Neural progenitor cell (in vitro differentiated cells): ENCODE measurements around the gene FMNL2. TPM values are rescaled to one million over a fixed set of nuclear protein-coding genes. Genes with fewer than 3 reads are reported as not detected.

ENCODE experiments used
- DNase-seq: peaks from one replicate; pipeline ENCODE4 v3.0.0-alpha.2; 2016; ENCODE audit warnings: low spot score
- H2AFZ ChIP-seq: fragments of 200-600 bp; sonication (generic); replicated peaks from 2 replicates; pipeline ENCODE4 v1.6.1; 2016; ENCODE audit warnings: antibody characterized with exemption
- H3F3A ChIP-seq: fragments of 200-600 bp; sonication (generic); 2 replicates; pipeline ENCODE4 v1.6.1; 2016; ENCODE audit warnings: antibody characterized with exemption, low read depth
- H3K27ac ChIP-seq: fragments of 200-600 bp; sonication (generic); 2 replicates; pipeline ENCODE4 v1.5.1; 2016; ENCODE audit warnings: mild to moderate bottlenecking
- H3K27me3 ChIP-seq: fragments of 200-600 bp; sonication (generic); 2 replicates; pipeline ENCODE4 v1.6.1; 2016; ENCODE audit warnings: mild to moderate bottlenecking, moderate library complexity
- H3K36me3 ChIP-seq: fragments of 200-600 bp; sonication (generic); 2 replicates; pipeline ENCODE4 v1.5.1; 2016
- H3K4me1 ChIP-seq: fragments of 200-600 bp; sonication (generic); 2 replicates; pipeline ENCODE4 v1.6.1; 2016; ENCODE audit warnings: mixed run types
- H3K4me2 ChIP-seq: fragments of 200-600 bp; sonication (generic); 2 replicates; pipeline ENCODE4 v1.6.1; 2016
- H3K4me3 ChIP-seq: fragments of 200-600 bp; sonication (generic); 2 replicates; pipeline ENCODE4 v1.5.1; 2016
- H3K79me2 ChIP-seq: fragments of 200-600 bp; sonication (generic); 2 replicates; pipeline ENCODE4 v1.6.1; 2016; ENCODE audit warnings: low read depth
- H3K9ac ChIP-seq: fragments of 200-600 bp; sonication (generic); 2 replicates; pipeline ENCODE4 v1.6.1; 2016
- H3K9me3 ChIP-seq: fragments of 200-600 bp; sonication (generic); 2 replicates; pipeline ENCODE4 v1.5.1; 2016; ENCODE audit warnings: low read depth
- H4K20me1 ChIP-seq: fragments of 200-600 bp; sonication (generic); 2 replicates; pipeline ENCODE4 v1.6.1; 2016; ENCODE audit warnings: low read depth
- H3K27ac Mint-ChIP-seq: 3 replicates; pipeline ENCODE4 v1.8.0; 2021; ENCODE audit warnings: mixed read lengths
- H3K27me3 Mint-ChIP-seq: 2 replicates; pipeline ENCODE4 v1.8.0; 2022; ENCODE audit warnings: low read depth, mild to moderate bottlenecking, inconsistent platforms, moderate library complexity, mixed read lengths; ENCODE audit not compliant: insufficient read depth
- H3K36me3 Mint-ChIP-seq: 3 replicates; pipeline ENCODE4 v1.8.0; 2021; ENCODE audit warnings: mixed read lengths
- H3K4me1 Mint-ChIP-seq: 3 replicates; pipeline ENCODE4 v1.8.0; 2021; ENCODE audit warnings: mixed read lengths
- H3K4me3 Mint-ChIP-seq: 3 replicates; pipeline ENCODE4 v1.8.0; 2021; ENCODE audit warnings: mild to moderate bottlenecking, moderate library complexity, mixed read lengths
- H3K9me3 Mint-ChIP-seq: 3 replicates; pipeline ENCODE4 v1.8.0; 2020; ENCODE audit warnings: mixed read lengths
- EZH2 ChIP-seq: fragments of 200-600 bp; sonication (generic); IDR thresholded peaks from 2 replicates; pipeline ENCODE4 v1.6.1; 2017; ENCODE audit warnings: antibody characterized with exemption, mild to moderate bottlenecking, moderate library complexity
- EZH2phosphoT487 ChIP-seq: fragments of 200-600 bp; sonication (generic); IDR thresholded peaks from 2 replicates; pipeline ENCODE4 v1.6.1; 2017; ENCODE audit warnings: antibody characterized with exemption
- total RNA-seq: library from RNA; depleted of rRNA; stranded (reverse); fragments of >200 nt; gene quantifications from 2 replicates; pipeline ENCODE4 v1.2.3, GENCODE V29; 2015; ENCODE audit warnings: low replicate concordance
- TF ChIP-seq, protein P1 (sequence below): fragments of 200-600 bp; sonication (generic); IDR thresholded peaks from 2 replicates; pipeline ENCODE4 v1.5.1; 2017; ENCODE audit warnings: antibody characterized with exemption, mild to moderate bottlenecking

FMNL2 gene
- total RNA-seq, 1 donor from 2014 or later, result 99.7 TPM

DNA sequence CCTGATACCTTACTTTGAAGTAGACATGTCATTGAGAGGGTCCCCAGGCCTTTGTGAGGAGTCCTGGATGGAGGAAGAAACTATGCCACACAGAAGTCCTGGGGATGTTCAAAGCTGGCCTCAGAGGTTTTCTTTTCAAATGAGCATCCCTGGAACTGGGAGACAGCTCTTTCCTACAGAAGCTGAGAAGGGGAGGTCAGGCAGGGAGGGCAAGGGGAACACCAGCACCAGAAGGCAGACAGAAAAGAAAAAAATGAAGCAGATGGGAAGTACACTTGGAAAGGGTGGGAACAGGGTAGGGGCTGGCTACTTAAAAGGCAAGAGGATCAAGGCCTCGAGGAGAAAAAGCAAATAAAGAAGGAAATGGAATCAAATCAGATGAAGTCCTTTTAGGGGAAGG, 120.0 kb downstream of the FMNL2 start:
- H3K27me3 Mint-ChIP-seq, result no peaks in the 10 kb centered on the region
- Histone ChIP-seq H3F3A (peaks cover 31% of the 10 kb centered on the region), H3K9ac (no peak overlapping the region), H3K27ac (no peak overlapping the region), H2AFZ (no peak overlapping the region), H3K4me3 (no peak overlapping the region), H3K4me2 (no peak overlapping the region), H3K36me3 (no peaks in the 10 kb centered on the region), H3K27me3 (no peaks in the 10 kb centered on the region), H3K4me1 (peaks cover 41% of the 10 kb centered on the region), H3K9me3 (no peaks in the 10 kb centered on the region), H4K20me1 (peaks cover 85% of the 10 kb centered on the region), H3K79me2 (peaks cover 94% of the 10 kb centered on the region)
- H3K27ac Mint-ChIP-seq, result peak overlapping the region; percentile 94
- TF ChIP-seq, protein P1, sequence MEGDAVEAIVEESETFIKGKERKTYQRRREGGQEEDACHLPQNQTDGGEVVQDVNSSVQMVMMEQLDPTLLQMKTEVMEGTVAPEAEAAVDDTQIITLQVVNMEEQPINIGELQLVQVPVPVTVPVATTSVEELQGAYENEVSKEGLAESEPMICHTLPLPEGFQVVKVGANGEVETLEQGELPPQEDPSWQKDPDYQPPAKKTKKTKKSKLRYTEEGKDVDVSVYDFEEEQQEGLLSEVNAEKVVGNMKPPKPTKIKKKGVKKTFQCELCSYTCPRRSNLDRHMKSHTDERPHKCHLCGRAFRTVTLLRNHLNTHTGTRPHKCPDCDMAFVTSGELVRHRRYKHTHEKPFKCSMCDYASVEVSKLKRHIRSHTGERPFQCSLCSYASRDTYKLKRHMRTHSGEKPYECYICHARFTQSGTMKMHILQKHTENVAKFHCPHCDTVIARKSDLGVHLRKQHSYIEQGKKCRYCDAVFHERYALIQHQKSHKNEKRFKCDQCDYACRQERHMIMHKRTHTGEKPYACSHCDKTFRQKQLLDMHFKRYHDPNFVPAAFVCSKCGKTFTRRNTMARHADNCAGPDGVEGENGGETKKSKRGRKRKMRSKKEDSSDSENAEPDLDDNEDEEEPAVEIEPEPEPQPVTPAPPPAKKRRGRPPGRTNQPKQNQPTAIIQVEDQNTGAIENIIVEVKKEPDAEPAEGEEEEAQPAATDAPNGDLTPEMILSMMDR, result no peak
- peaks cover 23% of the 10 kb centered on the region for H3K36me3 Mint-ChIP-seq
- H3K4me3 Mint-ChIP-seq, result no peak overlapping the region
- no peak for DNase-seq
- peaks cover 49% of the 10 kb centered on the region for H3K4me1 Mint-ChIP-seq
- H3K9me3 Mint-ChIP-seq, result peaks cover 12% of the 10 kb centered on the region

DNA sequence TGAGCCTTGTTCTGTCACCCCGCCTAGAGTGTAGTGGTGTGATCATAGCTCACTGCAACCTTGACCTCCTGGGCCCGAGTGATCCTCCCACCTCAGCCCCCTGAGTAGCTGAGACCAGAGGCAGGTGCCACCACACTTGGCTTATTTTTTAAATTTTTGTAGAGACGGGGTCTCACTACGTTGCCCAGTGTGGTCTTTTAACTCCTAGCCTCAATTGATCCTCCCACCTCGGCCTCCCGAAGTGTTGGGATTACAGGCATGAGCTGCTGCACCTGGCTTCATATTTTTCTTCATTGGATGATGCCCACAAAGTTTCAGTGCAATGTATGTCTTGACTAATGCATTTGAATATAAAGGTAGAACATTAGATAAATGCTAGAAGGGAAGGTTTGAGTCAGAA, 120.8 kb downstream of the FMNL2 start:
- Histone ChIP-seq H3K9ac (no peak overlapping the region), H3K9me3 (no peaks in the 10 kb centered on the region), H3K27me3 (no peaks in the 10 kb centered on the region), H3K36me3 (no peaks in the 10 kb centered on the region), H3K4me1 (peaks cover 33% of the 10 kb centered on the region), H4K20me1 (peaks cover 85% of the 10 kb centered on the region), H3F3A (peaks cover 31% of the 10 kb centered on the region), H3K4me2 (no peak overlapping the region), H3K79me2 (peaks cover 93% of the 10 kb centered on the region), H3K4me3 (no peak overlapping the region), H2AFZ (no peak overlapping the region), H3K27ac (no peak overlapping the region)
- H3K4me3 Mint-ChIP-seq, result no peak overlapping the region
- no peak for TF ChIP-seq EZH2
- TF ChIP-seq, protein P1, result no peak
- TF ChIP-seq EZH2phosphoT487, result no peak
- no peak overlapping the region for H3K27ac Mint-ChIP-seq
- peaks cover 12% of the 10 kb centered on the region for H3K9me3 Mint-ChIP-seq
- DNase-seq, result no peak
- H3K27me3 Mint-ChIP-seq, result no peaks in the 10 kb centered on the region
- peaks cover 43% of the 10 kb centered on the region for H3K4me1 Mint-ChIP-seq
- peaks cover 20% of the 10 kb centered on the region for H3K36me3 Mint-ChIP-seq

DNA sequence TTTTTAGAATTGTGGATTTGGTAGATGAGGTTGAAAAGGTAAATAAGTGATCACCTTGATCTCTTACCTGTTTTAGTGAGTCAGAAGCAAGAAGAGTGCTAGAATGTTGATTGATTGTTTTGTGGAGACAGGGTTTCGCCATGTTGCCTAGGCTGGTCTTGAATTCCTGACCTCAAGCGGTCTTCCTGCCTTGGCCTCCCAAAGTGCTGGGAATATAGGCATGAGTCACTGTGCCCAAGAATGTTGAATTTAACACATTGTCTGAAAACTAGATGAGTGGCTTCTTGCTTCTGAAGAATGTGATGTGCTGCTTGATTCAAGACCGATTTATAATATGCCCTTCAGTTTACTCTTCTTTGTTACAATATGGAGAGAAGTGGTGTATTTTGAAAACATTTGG, 121.3 kb downstream of the FMNL2 start:
- Histone ChIP-seq H3K79me2 (peaks cover 93% of the 10 kb centered on the region), H3K4me3 (no peak overlapping the region), H3K9me3 (no peaks in the 10 kb centered on the region), H3K9ac (no peak overlapping the region), H3K36me3 (no peaks in the 10 kb centered on the region), H3K27me3 (no peaks in the 10 kb centered on the region), H3F3A (peaks cover 31% of the 10 kb centered on the region), H3K4me2 (no peak overlapping the region), H4K20me1 (peaks cover 83% of the 10 kb centered on the region), H3K4me1 (peaks cover 33% of the 10 kb centered on the region), H2AFZ (no peak overlapping the region), H3K27ac (no peak overlapping the region)
- H3K27me3 Mint-ChIP-seq, result no peaks in the 10 kb centered on the region
- peaks cover 12% of the 10 kb centered on the region for H3K9me3 Mint-ChIP-seq
- H3K4me1 Mint-ChIP-seq, result peaks cover 40% of the 10 kb centered on the region
- no peak overlapping the region for H3K4me3 Mint-ChIP-seq
- H3K36me3 Mint-ChIP-seq, result peaks cover 20% of the 10 kb centered on the region
- DNase-seq, result no peak
- H3K27ac Mint-ChIP-seq, result peak overlapping the region; percentile 61
- TF ChIP-seq, protein P1, result no peak
- no peak for TF ChIP-seq EZH2phosphoT487
- no peak for TF ChIP-seq EZH2
